AG04450 (cell line): Measurements from ENCODE around the gene ATP13A3. TPM values are rescaled to one million over a fixed set of nuclear protein-coding genes. Genes with fewer than 3 reads are reported as not detected.

ENCODE experiments used
- CTCF ChIA-PET: fragments of 300-600, 350-600 bp; formaldehyde crosslinking; extraction: SDS; loops from one replicate; lab custom pipeline; 2022; ENCODE audit warnings: antibody characterized with exemption, inconsistent platforms; lab: Charles Lee
- POLR2A ChIA-PET: fragments of 350-600 bp; formaldehyde crosslinking; extraction: SDS; loops from one replicate; lab custom pipeline; 2021; ENCODE audit warnings: antibody characterized with exemption, inconsistent platforms; lab: Yijun Ruan, JAX
- DNase-seq: peaks from one replicate; pipeline ENCODE4 v3.0.0-alpha.2; 2011; ENCODE audit warnings: low read depth, low spot score
- H3K27ac ChIP-seq: one replicate; pipeline ENCODE4 v1.5.1; 2012; ENCODE audit warnings: low read depth, low read length, control low read depth
- H3K27me3 ChIP-seq: one replicate; pipeline ENCODE4 v1.6.0; 2012; ENCODE audit warnings: low read length; ENCODE audit not compliant: control insufficient read depth, insufficient read depth
- H3K4me3 ChIP-seq: 2 replicates; pipeline ENCODE4 v1.5.1; 2011; ENCODE audit warnings: mild to moderate bottlenecking, low read depth, low read length, control low read depth
- H3K9me3 ChIP-seq: 2 replicates; pipeline ENCODE4 v1.5.1; 2012; ENCODE audit warnings: low read length; ENCODE audit not compliant: control insufficient read depth, insufficient read depth
- CTCF ChIP-seq: IDR thresholded peaks from 2 replicates; pipeline ENCODE4 v1.5.1; 2011; ENCODE audit warnings: low read depth, low read length, control low read depth, inconsistent platforms
- polyA plus RNA-seq: library from polyadenylated mRNA; depleted of rRNA; stranded (reverse); fragments of >200 nt; gene quantifications from 2 replicates; pipeline ENCODE4 v1.2.3, GENCODE V29; 2011

ATP13A3 gene
- polyA plus RNA-seq, 1 experiment = 132 TPM

- no peak for DNase-seq
- CTCF ChIA-PET = interaction anchor here (4.1 to 13.4 kb wide), 2 partner anchors 21 to 22 kb away, joined by 19 to 151 read pairs; no protein-coding TSS in a partner anchor
- peak overlapping the region; percentile 90 for H3K27ac ChIP-seq
- H3K9me3 ChIP-seq = no peaks in the 10 kb centered on the region
- no peak for TF ChIP-seq CTCF
- peaks cover 3% of the 10 kb centered on the region for H3K27me3 ChIP-seq
- POLR2A ChIA-PET = no interaction called here
- no peak overlapping the region for H3K4me3 ChIP-seq
Measured at GRCh38 chr3:194365978-194366490, 120.8 kb downstream of the ATP13A3 start.

GRCh38 chr3:194365526-194365925 is 121.3 kb downstream of the ATP13A3 start:
- ChIA-PET POLR2A (no interaction called here), CTCF (interaction anchor here (13.4 kb wide), 1 partner anchor 20 kb away, joined by 151 read pairs; no protein-coding TSS in a partner anchor)
- no peak overlapping the region for H3K4me3 ChIP-seq
- TF ChIP-seq CTCF = no peak
- peaks cover 3% of the 10 kb centered on the region for H3K27me3 ChIP-seq
- no peak for DNase-seq
- peak overlapping the region; percentile 90 for H3K27ac ChIP-seq
- no peaks in the 10 kb centered on the region for H3K9me3 ChIP-seq

- Histone ChIP-seq H3K4me3 (0 out of 2 replicates have a peak overlapping the region, but pooled peaks have one; percentile 10), H3K27ac (peak overlapping the region; percentile 90), H3K9me3 (no peaks in the 10 kb centered on the region), H3K27me3 (peaks cover 5% of the 10 kb centered on the region)
- no peak for TF ChIP-seq CTCF
- peak; percentile 66 for DNase-seq
- ChIA-PET POLR2A (no interaction called here), CTCF (interaction anchor here (13.4 kb wide), 1 partner anchor 20 kb away, joined by 151 read pairs; no protein-coding TSS in a partner anchor)
Measured at GRCh38 chr3:194364652-194365434, 122.0 kb downstream of the ATP13A3 start.

- Histone ChIP-seq H3K9me3 (no peaks in the 10 kb centered on the region; the same call in 1 of the 2 replicates), H3K4me3 (no peak overlapping the region), H3K27ac (peak overlapping the region; percentile 90), H3K27me3 (peaks cover 7% of the 10 kb centered on the region)
- no peak for TF ChIP-seq CTCF
- ChIA-PET POLR2A (no interaction called here), CTCF (interaction anchor here (0.9 to 13.4 kb wide), 2 partner anchors 19 to 22 kb away, joined by 3 to 151 read pairs; no protein-coding TSS in a partner anchor)
- DNase-seq = no peak
Measured at GRCh38 chr3:194364314-194364651, 122.5 kb downstream of the ATP13A3 start.

- CTCF ChIA-PET = interaction anchor here (13.4 kb wide), 1 partner anchor 15 kb away, joined by 151 read pairs; no protein-coding TSS in a partner anchor
- H3K9me3 ChIP-seq = no peaks in the 10 kb centered on the region; the same call in 1 of the 2 replicates
- POLR2A ChIA-PET = no interaction called here
Measured at GRCh38 chr3:194360568-194360967, 126.2 kb downstream of the ATP13A3 start.

More at GRCh38 chr3:194360568-194360967, 126.2 kb downstream of the ATP13A3 start:
- Histone ChIP-seq H3K27ac (no peak overlapping the region), H3K4me3 (no peak overlapping the region), H3K27me3 (peaks cover 12% of the 10 kb centered on the region)
- no peak for DNase-seq
- TF ChIP-seq CTCF = no peak
